GM12873 (cell line): ENCODE results near the gene JAZF1.

Experiments used
- TF ChIP-seq, protein P1 (sequence below): IDR thresholded peaks from 2 replicates; pipeline ENCODE4 v1.5.1; 2012; ENCODE audit warnings: low read depth, mild to moderate bottlenecking, moderate library complexity, low read length, control low read depth; ENCODE audit not compliant: insufficient read depth; ENCODE audit errors: missing control alignments

Gene JAZF1

DNA sequence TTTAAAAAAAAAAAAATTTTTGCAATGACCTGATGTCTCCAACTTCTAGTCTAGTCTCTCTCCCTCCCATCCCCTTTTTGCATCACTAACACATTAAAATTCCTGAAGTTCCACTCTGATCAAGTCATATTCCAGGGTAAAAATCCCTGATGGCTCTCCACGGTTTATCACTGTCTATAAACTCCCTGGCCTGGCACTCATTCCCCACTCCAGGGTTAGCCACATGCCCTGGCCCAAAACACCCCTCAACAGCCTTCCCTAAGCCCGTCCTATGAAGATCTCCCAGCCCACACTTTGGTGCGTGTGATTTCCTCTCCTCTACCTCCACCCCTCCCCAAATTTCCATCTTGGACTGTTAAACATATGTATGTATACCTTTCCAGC is 125.4 kb downstream of the JAZF1 start:
- TF ChIP-seq, protein P1, sequence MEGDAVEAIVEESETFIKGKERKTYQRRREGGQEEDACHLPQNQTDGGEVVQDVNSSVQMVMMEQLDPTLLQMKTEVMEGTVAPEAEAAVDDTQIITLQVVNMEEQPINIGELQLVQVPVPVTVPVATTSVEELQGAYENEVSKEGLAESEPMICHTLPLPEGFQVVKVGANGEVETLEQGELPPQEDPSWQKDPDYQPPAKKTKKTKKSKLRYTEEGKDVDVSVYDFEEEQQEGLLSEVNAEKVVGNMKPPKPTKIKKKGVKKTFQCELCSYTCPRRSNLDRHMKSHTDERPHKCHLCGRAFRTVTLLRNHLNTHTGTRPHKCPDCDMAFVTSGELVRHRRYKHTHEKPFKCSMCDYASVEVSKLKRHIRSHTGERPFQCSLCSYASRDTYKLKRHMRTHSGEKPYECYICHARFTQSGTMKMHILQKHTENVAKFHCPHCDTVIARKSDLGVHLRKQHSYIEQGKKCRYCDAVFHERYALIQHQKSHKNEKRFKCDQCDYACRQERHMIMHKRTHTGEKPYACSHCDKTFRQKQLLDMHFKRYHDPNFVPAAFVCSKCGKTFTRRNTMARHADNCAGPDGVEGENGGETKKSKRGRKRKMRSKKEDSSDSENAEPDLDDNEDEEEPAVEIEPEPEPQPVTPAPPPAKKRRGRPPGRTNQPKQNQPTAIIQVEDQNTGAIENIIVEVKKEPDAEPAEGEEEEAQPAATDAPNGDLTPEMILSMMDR, result no peak

DNA sequence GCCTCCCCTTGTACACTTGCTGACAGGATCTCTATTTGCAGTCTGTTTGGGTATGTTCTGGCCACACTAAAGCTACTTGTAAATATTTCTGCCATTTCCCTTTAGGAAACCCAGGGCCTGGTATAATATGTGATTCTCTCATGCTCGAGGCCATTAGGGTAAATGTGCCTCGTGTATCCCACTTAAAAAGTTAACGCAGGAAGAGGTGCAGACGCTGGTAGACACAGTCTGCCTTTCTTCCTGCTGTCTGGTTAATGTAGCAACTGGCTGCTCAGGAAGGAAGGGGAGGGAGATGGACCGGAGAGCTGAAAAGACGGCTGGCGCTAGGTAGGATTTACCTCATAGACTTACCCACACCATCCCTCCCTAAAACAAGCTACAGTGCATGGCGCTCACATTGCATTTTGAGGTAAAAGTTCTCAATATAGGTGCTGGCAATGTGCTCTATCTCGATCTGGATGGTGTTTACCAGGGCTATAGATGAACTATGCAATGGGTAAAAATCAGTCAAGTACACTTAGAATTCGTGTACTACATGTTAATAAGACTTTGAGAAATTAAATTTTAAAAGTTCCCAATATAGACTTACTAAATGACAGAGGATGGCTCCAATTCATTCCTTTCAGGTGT is 125.9 kb downstream of the JAZF1 start:
- TF ChIP-seq, protein P1, result no peak

DNA sequence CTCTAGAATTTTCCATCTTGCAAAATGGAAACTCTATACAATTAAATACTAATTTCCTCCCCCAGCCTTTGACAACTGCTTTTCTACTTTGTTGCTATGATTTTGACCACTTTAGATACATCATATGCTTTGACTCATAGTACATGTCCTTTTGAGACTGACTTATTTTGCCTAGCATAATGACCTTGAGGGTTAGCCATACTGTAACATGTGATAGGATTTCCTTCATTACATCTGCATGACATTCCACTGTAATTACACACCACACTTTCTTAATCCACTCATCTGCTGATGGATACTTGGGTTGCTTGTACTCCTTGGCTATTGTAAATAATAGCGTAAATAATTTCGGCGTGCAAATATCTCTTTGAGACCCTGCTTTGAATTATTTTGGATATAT is 127.7 kb downstream of the JAZF1 start:
- TF ChIP-seq, protein P1, result no peak

DNA sequence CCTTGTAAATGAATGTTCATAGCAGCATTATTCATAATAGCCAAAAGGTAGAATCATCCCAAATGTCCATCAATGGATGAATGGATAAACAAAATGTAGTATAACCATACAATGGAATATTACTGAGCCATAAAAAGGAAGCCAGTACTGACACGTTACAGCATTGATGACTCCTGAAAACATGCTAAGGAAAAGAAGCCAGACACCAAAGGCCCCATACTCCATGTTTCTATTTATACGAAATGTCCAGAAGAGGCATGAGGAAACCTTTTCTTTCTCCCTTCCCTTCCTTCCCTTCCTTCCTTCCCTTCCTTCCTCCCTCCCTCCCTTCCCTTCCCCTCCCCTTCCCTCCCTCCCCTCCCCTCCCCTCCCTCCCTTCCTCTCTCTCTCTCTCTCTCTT is 131.9 kb downstream of the JAZF1 start:
- TF ChIP-seq, protein P1, result no peak

DNA sequence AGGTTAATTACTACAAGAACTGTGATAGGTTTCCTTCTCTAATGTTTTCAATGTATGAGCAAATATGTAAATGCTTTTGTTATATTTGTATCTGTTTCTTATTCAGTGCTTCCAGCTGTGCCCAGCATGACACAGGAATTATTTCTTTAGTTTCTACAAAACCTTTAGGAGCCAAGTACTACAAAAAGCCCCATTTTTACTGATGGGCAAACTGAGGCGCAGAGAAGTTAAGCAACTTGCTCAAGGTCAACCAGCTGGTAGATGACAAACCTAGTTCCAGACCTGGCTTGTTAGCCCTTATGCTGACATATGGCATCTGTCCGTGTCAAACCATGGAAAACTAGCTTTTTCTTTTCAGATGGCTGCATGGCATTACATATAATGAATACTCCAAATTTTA is 134.6 kb downstream of the JAZF1 start:
- TF ChIP-seq, protein P1, result no peak

DNA sequence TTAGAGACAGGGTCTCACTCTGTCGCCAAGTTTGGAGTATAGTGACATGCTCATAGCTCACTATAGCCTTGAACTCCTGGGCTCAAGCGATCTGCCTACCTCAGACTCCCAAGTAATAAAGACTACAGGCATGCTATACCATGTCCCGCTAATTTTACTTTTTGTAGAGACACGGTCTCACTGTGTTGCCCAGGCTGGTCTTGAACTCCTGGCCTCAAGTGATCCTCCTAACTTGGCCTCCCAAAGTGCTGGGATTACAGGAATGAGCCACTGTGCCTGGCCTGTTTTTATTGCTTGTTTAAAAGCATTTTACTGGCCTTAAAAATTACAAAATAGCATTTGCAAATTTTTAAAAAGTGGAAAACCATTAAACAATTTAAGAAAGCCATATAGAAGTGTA is 135.0 kb downstream of the JAZF1 start:
- TF ChIP-seq, protein P1, result no peak

DNA sequence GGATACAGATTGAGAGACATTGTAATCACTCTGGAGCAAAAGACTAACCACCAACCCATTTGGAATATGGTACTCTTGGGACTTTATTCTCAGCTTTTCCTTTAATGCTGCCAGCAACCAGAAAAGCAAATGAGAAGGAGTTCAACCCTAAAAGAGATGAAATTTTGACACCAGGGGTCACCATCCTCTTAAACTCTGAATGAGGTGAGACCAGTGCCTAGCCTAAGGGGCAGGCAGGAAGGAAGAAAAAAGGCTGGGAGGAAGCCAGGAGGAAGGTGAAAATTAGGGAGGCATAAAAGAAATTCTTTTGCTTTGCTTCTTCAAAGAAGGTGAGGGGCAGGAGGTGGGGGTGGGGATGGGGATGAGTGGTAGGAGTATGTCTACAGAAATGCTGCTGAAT is 135.8 kb downstream of the JAZF1 start:
- TF ChIP-seq, protein P1, result no peak

DNA sequence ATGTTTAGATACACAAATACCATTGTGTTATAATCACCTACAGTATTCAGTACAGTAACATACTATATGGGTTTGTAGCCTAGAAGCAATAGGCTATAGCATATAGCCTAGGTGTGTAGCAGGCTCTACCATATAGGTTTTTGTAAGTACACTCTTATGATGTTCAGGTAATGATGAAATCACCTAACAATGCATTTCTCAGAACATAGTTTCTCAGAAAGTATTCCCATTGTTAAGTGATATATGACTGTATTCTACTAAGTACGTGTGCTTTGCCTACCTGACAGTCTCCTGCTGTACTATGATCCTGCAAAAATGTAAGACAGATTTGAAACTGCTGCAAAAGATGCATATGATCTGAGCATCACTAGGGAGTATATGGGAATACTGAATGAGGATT is 137.9 kb downstream of the JAZF1 start:
- TF ChIP-seq, protein P1, result no peak
